Right lobe of liver (tissue), 6 donors: ENCODE results near the gene SMARCA5. TPM values are rescaled to one million over a fixed set of nuclear protein-coding genes. Genes with fewer than 3 reads are reported as not detected.

ENCODE experiments used
- ATAC-seq, 4 donors: fragments of 200-7000 bp; cut with Tn5 transposase; one replicate each; pipeline ENCODE4 v1.9.1; 2020; ENCODE audit warnings: mild to moderate bottlenecking in 4 of 4, moderate library complexity in 4 of 4
- DNase-seq, 3 donors: peaks; one replicate each; pipeline ENCODE4 v3.0.0-alpha.2; 2020
- H3K27ac ChIP-seq, 3 donors: fragments of 200-600 bp; one replicate each; pipeline ENCODE4 v1.8.0; 2022
- H3K27me3 ChIP-seq, 2 donors: fragments of 200-600 bp; one replicate each; pipeline ENCODE4 v1.8.0; 2022
- H3K36me3 ChIP-seq, 4 donors: fragments of 200-600 bp; sonication (generic) in 1 of 4; one replicate each; pipeline versions ENCODE4 v1.5.1 to v1.8.0; 2017 to 2022; ENCODE audit warnings: control low read depth in 1 of 4
- H3K4me1 ChIP-seq, 4 donors: fragments of 200-600 bp; sonication (generic) in 1 of 4; one replicate each; pipeline versions ENCODE4 v1.5.1 to v1.8.0; 2017 to 2022; ENCODE audit warnings: control low read depth in 1 of 4
- H3K4me3 ChIP-seq, 3 donors: fragments of 200-600 bp; one replicate each; pipeline ENCODE4 v1.8.0; 2022
- H3K9me3 ChIP-seq, 4 donors: fragments of 200-600 bp; sonication (generic) in 1 of 4; one replicate each; pipeline versions ENCODE4 v1.5.1 to v1.8.0; 2017 to 2022; ENCODE audit warnings: control low read depth in 1 of 4
- POLR2A ChIP-seq: fragments of 450-650 bp; IDR thresholded peaks from one replicate; pipeline ENCODE4 v1.6.1; 2017; ENCODE audit warnings: antibody characterized with exemption, mild to moderate bottlenecking
- WGBS: methylation state at CpG from one replicate; pipeline ENCODE4 v1.1.6; 2018; ENCODE audit warnings: low coverage, low lambda C conversion rate; ENCODE audit not compliant: insufficient coverage; ENCODE audit errors: missing lambda C conversion rate; 5-methylcytosine and 5-hydroxymethylcytosine counted together
- intact Hi-C, 2 donors: fragments of 100-400 bp; cut with DNase I; formaldehyde crosslinking; loops; one replicate each; pipeline versions ENCODE4 v1.11.2 to v1.14.1; 2022
- total RNA-seq, 6 experiments: library from RNA; depleted of rRNA in 2 of 6; stranded (reverse); fragments of >200 nt in 2 of 6; fragmentation: NEBNext Ultra II Directional in 3 of 6; extraction: Animal tissue kit (Norgen Biotek cat#: 25700) in 3 of 6; gene quantifications; one replicate each; pipeline versions ENCODE4 v1.1.0 to v1.2.4, GENCODE V29; 2016 to 2023
- TF ChIP-seq, protein P1 (sequence below), 4 donors: fragments of 200-600 bp in 3 of 4; fragments of 450-650 bp in 1 of 4; IDR thresholded peaks; one replicate each; pipeline versions ENCODE4 v1.5.1 to v1.8.0; 2016 to 2022; ENCODE audit warnings: antibody characterized with exemption in 4 of 4, mild to moderate bottlenecking in 2 of 4
- donor health status: DM: no; HTN: yes; CAD: no.
- donor health status: DM: no; HTN: no; CAD: no.
- donor health status: DM: no; HTN: no; CAD: no.
- donor health status: DM: no; HTN: yes; CAD: no.
- donor health status: DM: no; HTN: yes; CAD: no.

SMARCA5 gene
- total RNA-seq, 6 experiments from 2014 or later = 7.8 to 24.1 (median 16.7) TPM

DNA sequence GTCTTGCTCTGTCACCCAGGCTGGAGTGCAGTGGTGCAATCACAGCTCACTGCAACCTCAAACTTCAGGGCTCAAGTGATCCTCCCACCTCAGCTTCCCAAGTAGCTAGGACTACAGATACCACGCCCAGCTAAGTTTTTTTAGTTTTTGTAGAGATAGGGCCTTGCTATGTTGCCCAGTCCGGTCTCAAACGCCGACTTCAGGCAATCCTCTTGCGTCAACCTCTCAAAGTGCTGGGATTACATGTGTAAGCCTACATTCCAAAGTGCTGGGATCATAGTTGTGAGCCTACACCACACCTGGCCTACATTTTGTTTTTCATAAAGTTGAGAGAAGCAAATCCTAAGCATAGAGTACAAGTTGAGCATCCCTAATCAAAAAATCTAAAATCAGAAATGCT, 42.2 kb downstream of the SMARCA5 start:
- intact Hi-C loops = no loop called here

DNA sequence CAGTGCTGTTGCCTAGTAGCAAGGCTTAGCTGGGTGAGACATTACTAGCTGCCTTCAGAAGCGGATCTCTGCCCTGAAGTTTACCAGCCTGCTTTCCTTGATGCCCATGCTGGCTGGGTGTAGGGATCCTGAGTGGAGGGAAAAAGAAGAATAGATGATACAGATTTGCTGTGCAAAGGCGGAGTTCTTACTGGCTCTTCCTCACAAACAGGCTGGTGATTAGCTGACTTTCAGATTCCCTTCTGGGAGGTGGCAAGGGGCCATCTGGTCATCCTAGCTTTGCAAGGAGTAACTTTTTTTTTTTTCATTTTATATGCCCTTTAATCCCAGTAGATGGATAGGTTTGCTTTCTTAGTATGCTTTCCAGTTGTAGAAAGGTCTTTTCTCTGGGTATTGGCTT, 44.8 kb downstream of the SMARCA5 start:
- no peaks in the 10 kb centered on the region for H3K27me3 ChIP-seq
- DNase-seq (no peak), ATAC-seq (no peak)
- H3K27ac ChIP-seq = no peak overlapping the region
- H3K36me3 ChIP-seq = peaks cover 0 to 4% (median 3%) of the 10 kb centered on the region in 4 donors
- 80% methylated on average over 1 of the region's 2 CpGs for WGBS
- no peaks in the 10 kb centered on the region for H3K9me3 ChIP-seq
- intact Hi-C loops = no loop called here
- no peak for TF ChIP-seq POLR2A
- TF ChIP-seq, protein P1, sequence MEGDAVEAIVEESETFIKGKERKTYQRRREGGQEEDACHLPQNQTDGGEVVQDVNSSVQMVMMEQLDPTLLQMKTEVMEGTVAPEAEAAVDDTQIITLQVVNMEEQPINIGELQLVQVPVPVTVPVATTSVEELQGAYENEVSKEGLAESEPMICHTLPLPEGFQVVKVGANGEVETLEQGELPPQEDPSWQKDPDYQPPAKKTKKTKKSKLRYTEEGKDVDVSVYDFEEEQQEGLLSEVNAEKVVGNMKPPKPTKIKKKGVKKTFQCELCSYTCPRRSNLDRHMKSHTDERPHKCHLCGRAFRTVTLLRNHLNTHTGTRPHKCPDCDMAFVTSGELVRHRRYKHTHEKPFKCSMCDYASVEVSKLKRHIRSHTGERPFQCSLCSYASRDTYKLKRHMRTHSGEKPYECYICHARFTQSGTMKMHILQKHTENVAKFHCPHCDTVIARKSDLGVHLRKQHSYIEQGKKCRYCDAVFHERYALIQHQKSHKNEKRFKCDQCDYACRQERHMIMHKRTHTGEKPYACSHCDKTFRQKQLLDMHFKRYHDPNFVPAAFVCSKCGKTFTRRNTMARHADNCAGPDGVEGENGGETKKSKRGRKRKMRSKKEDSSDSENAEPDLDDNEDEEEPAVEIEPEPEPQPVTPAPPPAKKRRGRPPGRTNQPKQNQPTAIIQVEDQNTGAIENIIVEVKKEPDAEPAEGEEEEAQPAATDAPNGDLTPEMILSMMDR (IDR thresholded peaks at IDR 0.05) = no peak
- peaks cover 0 to 3% (median 0%) of the 10 kb centered on the region in 4 donors for H3K4me1 ChIP-seq
- no peak overlapping the region for H3K4me3 ChIP-seq

More for the DNA sequence above, 42.2 kb downstream of the SMARCA5 start:
- no peak for TF ChIP-seq POLR2A
- TF ChIP-seq, protein P1 (IDR thresholded peaks at IDR 0.05) = no peak
- 90% methylated on average over 5 of the region's 5 CpGs for WGBS
- ATAC-seq (no peak), DNase-seq (no peak)
- Histone ChIP-seq H3K9me3 (no peaks in the 10 kb centered on the region), H3K36me3 (peaks cover 0 to 6% (median 6%) of the 10 kb centered on the region in 4 donors), H3K27me3 (no peaks in the 10 kb centered on the region), H3K4me3 (no peak overlapping the region), H3K4me1 (peaks cover 0 to 8% (median 1%) of the 10 kb centered on the region in 4 donors), H3K27ac (no peak overlapping the region)

GRCh38 chr4:143558823-143559756, 45.6 kb downstream of the SMARCA5 start:
- intact Hi-C loops = no loop called here
- Histone ChIP-seq H3K4me3 (peak overlapping the region; percentile 51 to 75 (median 66)), H3K27me3 (no peaks in the 10 kb centered on the region), H3K36me3 (peaks cover 0 to 2% (median 0%) of the 10 kb centered on the region in 4 donors), H3K27ac (peak overlapping the region; percentile 24 to 47 (median 34)), H3K4me1 (peaks cover 0 to 3% (median 0%) of the 10 kb centered on the region in 4 donors), H3K9me3 (no peaks in the 10 kb centered on the region)
- peak; percentile 97 to 99 (median 98) for ATAC-seq
- TF ChIP-seq, protein P1 (IDR thresholded peaks at IDR 0.05) = peak; percentile 46 to 81 (median 78)
- no peak for TF ChIP-seq POLR2A
- under 1% methylated on average over 24 of the region's 57 CpGs for WGBS
- DNase-seq = peak; percentile 84 to 90 (median 88)

DNA sequence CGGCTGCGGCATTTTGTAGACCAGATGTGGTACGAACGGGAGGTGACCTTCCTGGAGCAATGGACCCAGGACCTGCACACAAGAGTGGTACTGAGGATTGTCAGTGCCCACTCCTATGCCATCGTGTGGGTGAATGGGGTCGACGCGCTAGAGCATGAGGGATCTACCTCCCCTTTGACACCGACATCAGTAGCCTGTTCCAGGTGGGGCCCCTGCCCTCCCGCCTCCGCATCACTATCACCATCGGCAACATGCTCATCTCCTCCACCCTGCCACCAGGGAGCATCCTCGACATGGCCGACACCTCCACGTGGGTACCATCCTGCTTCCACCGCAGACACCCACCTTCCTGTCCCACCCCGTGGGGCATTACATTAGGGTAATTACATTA, 46.2 kb downstream of the SMARCA5 start:
- Histone ChIP-seq H3K9me3 (no peaks in the 10 kb centered on the region), H3K4me1 (peaks cover 0 to 3% (median 0%) of the 10 kb centered on the region in 4 donors), H3K4me3 (peak overlapping the region; percentile 51 to 75 (median 66)), H3K27ac (no peak overlapping the region), H3K36me3 (no peaks in the 10 kb centered on the region), H3K27me3 (no peaks in the 10 kb centered on the region)
- intact Hi-C loops = no loop called here
- TF ChIP-seq, protein P1 (IDR thresholded peaks at IDR 0.05) = no peak
- DNase-seq (no peak), ATAC-seq (peak in 1 of 4 donors; percentile 2)
- WGBS = 67% methylated on average over 5 of the region's 17 CpGs
